Panc1 (cell line): Measurements from ENCODE around the gene CCL25.

Experiments
- CTCF ChIP-seq: fragments of 450-650 bp; IDR thresholded peaks from 2 replicates; pipeline ENCODE4 v1.5.1; 2017; ENCODE audit warnings: mild to moderate bottlenecking
- POLR2AphosphoS5 ChIP-seq: IDR thresholded peaks from 2 replicates; pipeline ENCODE4 v1.6.1; 2012; ENCODE audit warnings: mild to moderate bottlenecking, low read depth, low read length, moderate library complexity
- TCF7L2 ChIP-seq: IDR thresholded peaks from 2 replicates; pipeline ENCODE4 v1.6.1; 2011; ENCODE audit warnings: mild to moderate bottlenecking, low read depth, low read length, inconsistent platforms
- TF ChIP-seq, protein P1 (sequence below), 2 experiments: IDR thresholded peaks; 2 replicates each; pipeline ENCODE4 v1.6.1; 2011 to 2012; ENCODE audit warnings: low read depth in 2 of 2, control low read depth in 1 of 2, low read length in 1 of 2, mild to moderate bottlenecking in 1 of 2, moderate library complexity in 1 of 2; ENCODE audit not compliant: insufficient read depth in 1 of 2

DNA sequence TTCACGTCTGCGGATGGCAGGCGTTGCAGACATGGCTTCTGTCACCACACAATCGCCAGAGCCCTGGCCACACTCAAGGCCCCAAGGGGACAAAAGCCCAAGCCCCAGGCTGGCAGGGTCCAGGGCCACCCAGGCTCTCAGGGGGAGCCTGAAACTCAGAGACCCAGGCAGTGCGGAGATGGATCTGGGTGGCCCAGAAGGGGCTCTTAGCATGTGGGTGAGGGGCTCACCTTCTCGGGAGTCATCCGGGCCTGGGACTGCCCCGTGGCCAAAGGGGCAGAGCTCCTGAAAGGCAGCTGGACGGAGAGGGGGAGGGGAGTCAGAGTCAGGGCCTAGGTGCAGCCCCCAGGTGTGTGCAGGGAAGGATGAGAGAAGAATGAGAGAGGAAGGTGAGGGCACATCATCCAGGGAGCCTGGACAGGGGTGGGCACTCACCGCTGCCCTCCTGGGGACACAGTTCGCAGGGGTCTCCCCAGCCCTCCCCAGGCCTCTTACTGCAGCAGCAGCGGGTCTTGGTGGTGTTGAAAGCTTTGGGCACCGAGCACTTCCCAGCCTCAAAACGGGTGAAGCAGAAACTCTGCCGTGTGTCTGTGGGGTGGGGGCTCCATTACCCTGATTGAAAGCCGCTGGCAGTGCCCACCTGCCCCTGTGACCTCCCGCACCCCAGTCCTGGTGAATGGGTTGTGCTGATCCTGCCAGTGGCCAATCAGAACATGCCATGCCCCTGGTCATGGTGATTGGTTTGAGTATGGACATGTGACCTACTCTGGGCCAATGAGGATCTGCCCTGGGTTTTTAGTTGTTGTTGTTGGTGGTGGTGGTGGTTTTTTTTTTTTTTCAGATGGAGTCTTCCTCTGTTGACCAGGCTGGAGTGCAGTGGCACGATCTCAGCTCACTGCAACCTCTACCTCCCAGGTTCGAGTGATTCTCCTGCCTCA lies 37.4 kb downstream of the CCL25 start:
- TF ChIP-seq CTCF: no peak
- TF ChIP-seq, protein P1, sequence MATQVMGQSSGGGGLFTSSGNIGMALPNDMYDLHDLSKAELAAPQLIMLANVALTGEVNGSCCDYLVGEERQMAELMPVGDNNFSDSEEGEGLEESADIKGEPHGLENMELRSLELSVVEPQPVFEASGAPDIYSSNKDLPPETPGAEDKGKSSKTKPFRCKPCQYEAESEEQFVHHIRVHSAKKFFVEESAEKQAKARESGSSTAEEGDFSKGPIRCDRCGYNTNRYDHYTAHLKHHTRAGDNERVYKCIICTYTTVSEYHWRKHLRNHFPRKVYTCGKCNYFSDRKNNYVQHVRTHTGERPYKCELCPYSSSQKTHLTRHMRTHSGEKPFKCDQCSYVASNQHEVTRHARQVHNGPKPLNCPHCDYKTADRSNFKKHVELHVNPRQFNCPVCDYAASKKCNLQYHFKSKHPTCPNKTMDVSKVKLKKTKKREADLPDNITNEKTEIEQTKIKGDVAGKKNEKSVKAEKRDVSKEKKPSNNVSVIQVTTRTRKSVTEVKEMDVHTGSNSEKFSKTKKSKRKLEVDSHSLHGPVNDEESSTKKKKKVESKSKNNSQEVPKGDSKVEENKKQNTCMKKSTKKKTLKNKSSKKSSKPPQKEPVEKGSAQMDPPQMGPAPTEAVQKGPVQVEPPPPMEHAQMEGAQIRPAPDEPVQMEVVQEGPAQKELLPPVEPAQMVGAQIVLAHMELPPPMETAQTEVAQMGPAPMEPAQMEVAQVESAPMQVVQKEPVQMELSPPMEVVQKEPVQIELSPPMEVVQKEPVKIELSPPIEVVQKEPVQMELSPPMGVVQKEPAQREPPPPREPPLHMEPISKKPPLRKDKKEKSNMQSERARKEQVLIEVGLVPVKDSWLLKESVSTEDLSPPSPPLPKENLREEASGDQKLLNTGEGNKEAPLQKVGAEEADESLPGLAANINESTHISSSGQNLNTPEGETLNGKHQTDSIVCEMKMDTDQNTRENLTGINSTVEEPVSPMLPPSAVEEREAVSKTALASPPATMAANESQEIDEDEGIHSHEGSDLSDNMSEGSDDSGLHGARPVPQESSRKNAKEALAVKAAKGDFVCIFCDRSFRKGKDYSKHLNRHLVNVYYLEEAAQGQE (IDR thresholded peaks at IDR 0.05; ENCODE audit: insufficient read depth in 1 of 2, low read depth in 2 of 2, low read length in 1 of 2): no peak
- no peak for TF ChIP-seq TCF7L2
- no peak for TF ChIP-seq POLR2AphosphoS5
